ENCODE measurements around the gene PPAT.

The PPAT gene

DNA sequence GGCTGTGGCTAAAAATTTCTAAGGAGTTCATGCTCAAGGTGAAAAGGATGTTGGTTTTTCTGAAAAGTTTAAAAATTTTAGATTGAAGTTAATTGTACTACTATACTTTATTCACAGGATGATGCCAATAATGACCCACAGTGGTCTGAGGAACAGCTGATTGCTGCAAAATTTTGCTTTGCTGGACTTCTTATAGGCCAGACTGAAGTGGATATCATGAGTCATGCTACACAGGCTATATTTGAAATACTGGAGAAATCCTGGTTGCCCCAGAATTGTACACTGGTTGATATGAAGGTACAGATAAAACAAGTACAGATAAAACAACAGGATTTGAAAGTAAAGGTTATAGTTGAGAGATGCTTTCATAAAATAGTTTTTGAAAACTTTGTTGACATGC lies 12.9 kb upstream of the PPAT start:
- H2AFZ ChIP-seq (ENCODE audit: low read depth, low read length, severe bottlenecking): no peak overlapping the region

GRCh38 chr4:56445699-56446098 lies 10.3 kb upstream of the PPAT start:
- H4K20me1 ChIP-seq (ENCODE audit: low read depth, low read length): no peaks in the 10 kb centered on the region
- H3K27me3 ChIP-seq (ENCODE audit: low read length): no peaks in the 10 kb centered on the region
- no peak for TF ChIP-seq EZH2phosphoT487 (conservative IDR thresholded peaks at IDR 0.05; ENCODE audit: low read length)
- TF ChIP-seq, protein P1, sequence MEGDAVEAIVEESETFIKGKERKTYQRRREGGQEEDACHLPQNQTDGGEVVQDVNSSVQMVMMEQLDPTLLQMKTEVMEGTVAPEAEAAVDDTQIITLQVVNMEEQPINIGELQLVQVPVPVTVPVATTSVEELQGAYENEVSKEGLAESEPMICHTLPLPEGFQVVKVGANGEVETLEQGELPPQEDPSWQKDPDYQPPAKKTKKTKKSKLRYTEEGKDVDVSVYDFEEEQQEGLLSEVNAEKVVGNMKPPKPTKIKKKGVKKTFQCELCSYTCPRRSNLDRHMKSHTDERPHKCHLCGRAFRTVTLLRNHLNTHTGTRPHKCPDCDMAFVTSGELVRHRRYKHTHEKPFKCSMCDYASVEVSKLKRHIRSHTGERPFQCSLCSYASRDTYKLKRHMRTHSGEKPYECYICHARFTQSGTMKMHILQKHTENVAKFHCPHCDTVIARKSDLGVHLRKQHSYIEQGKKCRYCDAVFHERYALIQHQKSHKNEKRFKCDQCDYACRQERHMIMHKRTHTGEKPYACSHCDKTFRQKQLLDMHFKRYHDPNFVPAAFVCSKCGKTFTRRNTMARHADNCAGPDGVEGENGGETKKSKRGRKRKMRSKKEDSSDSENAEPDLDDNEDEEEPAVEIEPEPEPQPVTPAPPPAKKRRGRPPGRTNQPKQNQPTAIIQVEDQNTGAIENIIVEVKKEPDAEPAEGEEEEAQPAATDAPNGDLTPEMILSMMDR (IDR thresholded peaks at IDR 0.05; ENCODE audit: insufficient read depth, low read length, poor library complexity, severe bottlenecking): no peak
- no peak overlapping the region for H3K4me3 ChIP-seq (ENCODE audit: insufficient read depth, low read length, poor library complexity, severe bottlenecking)
- H3F3A ChIP-seq (ENCODE audit: insufficient read depth): no peaks in the 10 kb centered on the region
- peaks cover 56% of the 10 kb centered on the region for H3K79me2 ChIP-seq (ENCODE audit: insufficient read depth, low read length)
- no peak overlapping the region for H2AFZ ChIP-seq (ENCODE audit: low read depth, low read length, severe bottlenecking)
- no peak overlapping the region for H3K27ac ChIP-seq (ENCODE audit: low read depth, low read length)
- no peak overlapping the region for H3K4me2 ChIP-seq (ENCODE audit: low read depth, low read length, poor library complexity, severe bottlenecking)
- H3K36me3 ChIP-seq (ENCODE audit: low read length): peaks cover 31% of the 10 kb centered on the region; the same call in 1 of the 2 replicates
- H3K9me2 ChIP-seq (replicated peaks; ENCODE audit: insufficient read depth, low read length): no peaks in the 10 kb centered on the region
- H3K9ac ChIP-seq (ENCODE audit: low read length): no peak overlapping the region
- H3K9me3 ChIP-seq (ENCODE audit: insufficient read depth, low read length): no peaks in the 10 kb centered on the region

More for the DNA sequence above, 12.9 kb upstream of the PPAT start:
- no peak overlapping the region for H3K9ac ChIP-seq (ENCODE audit: low read length)
- no peaks in the 10 kb centered on the region for H4K20me1 ChIP-seq (ENCODE audit: low read depth, low read length)
- H3K27me3 ChIP-seq (ENCODE audit: low read length): no peaks in the 10 kb centered on the region
- H3K27ac ChIP-seq (ENCODE audit: low read depth, low read length): no peak overlapping the region
- TF ChIP-seq, protein P1 (IDR thresholded peaks at IDR 0.05; ENCODE audit: insufficient read depth, low read length, poor library complexity, severe bottlenecking): no peak
- TF ChIP-seq EZH2phosphoT487 (conservative IDR thresholded peaks at IDR 0.05; ENCODE audit: low read length): no peak
- H3K36me3 ChIP-seq (ENCODE audit: low read length): peaks cover 26% of the 10 kb centered on the region; the same call in 1 of the 2 replicates
- H3K9me3 ChIP-seq (ENCODE audit: insufficient read depth, low read length): no peaks in the 10 kb centered on the region
- no peak overlapping the region for H3K4me3 ChIP-seq (ENCODE audit: insufficient read depth, low read length, poor library complexity, severe bottlenecking)
- no peaks in the 10 kb centered on the region for H3K9me2 ChIP-seq (replicated peaks; ENCODE audit: insufficient read depth, low read length)
- peaks cover 35% of the 10 kb centered on the region for H3K79me2 ChIP-seq (ENCODE audit: insufficient read depth, low read length)
- no peak overlapping the region for H3K4me2 ChIP-seq (ENCODE audit: low read depth, low read length, poor library complexity, severe bottlenecking)
- no peaks in the 10 kb centered on the region for H3F3A ChIP-seq (ENCODE audit: insufficient read depth)

DNA sequence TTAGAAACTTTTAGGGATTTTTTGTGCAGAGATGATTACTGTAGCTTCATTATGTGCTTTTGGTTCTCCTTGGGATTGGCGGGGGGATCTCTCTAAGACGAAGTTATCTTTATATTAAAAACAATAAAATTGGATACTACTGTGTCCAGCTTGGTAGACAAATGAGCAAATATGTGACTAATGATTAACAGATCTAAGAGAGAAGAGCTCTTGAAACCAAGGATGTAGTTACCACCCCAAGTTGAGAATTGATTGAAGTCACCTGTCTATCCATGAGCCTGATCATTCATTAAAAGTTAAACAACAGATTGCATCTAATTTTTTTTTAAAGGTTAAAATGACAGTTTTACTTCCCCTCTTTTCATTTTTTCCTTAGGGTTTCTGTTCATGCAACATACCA lies 9.3 kb upstream of the PPAT start:
- Histone ChIP-seq H4K20me1 (ENCODE audit: low read depth, low read length) (0 out of 2 replicates have a peak, but pooled peaks cover 4% of the 10 kb centered on the region), H3K79me2 (ENCODE audit: insufficient read depth, low read length) (peaks cover 66% of the 10 kb centered on the region), H2AFZ (ENCODE audit: low read depth, low read length, severe bottlenecking) (no peak overlapping the region), H3K4me2 (ENCODE audit: low read depth, low read length, poor library complexity, severe bottlenecking) (no peak overlapping the region), H3K9ac (ENCODE audit: low read length) (no peak overlapping the region), H3K9me2 (replicated peaks; ENCODE audit: insufficient read depth, low read length) (no peaks in the 10 kb centered on the region), H3K27ac (ENCODE audit: low read depth, low read length) (no peak overlapping the region), H3K9me3 (ENCODE audit: insufficient read depth, low read length) (no peaks in the 10 kb centered on the region), H3K36me3 (ENCODE audit: low read length) (peaks cover 31% of the 10 kb centered on the region; the same call in 1 of the 2 replicates), H3K4me3 (ENCODE audit: insufficient read depth, low read length, poor library complexity, severe bottlenecking) (no peak overlapping the region), H3K27me3 (ENCODE audit: low read length) (no peaks in the 10 kb centered on the region), H3F3A (ENCODE audit: insufficient read depth) (no peaks in the 10 kb centered on the region)
- TF ChIP-seq, protein P1 (IDR thresholded peaks at IDR 0.05; ENCODE audit: insufficient read depth, low read length, poor library complexity, severe bottlenecking): no peak
- TF ChIP-seq EZH2phosphoT487 (conservative IDR thresholded peaks at IDR 0.05; ENCODE audit: low read length): no peak
